Upper lobe of right lung (tissue), 1 donor: ENCODE measurements around the gene UBIAD1. TPM values are rescaled to one million over a fixed set of nuclear protein-coding genes. Genes with fewer than 3 reads are reported as not detected.

Experiments
- ATAC-seq: fragments of 200-7000 bp; cut with Tn5 transposase; one replicate; pipeline ENCODE4 v1.9.1; 2020; ENCODE audit warnings: mild to moderate bottlenecking, moderate library complexity
- DNase-seq: peaks from one replicate; pipeline ENCODE4 v3.0.0-alpha.2; 2020
- H3K27ac ChIP-seq: fragments of 200-600 bp; one replicate; pipeline ENCODE4 v1.8.0; 2022
- H3K27me3 ChIP-seq: fragments of 200-600 bp; one replicate; pipeline ENCODE4 v1.8.0; 2022; ENCODE audit warnings: mild to moderate bottlenecking
- H3K36me3 ChIP-seq: fragments of 200-600 bp; one replicate; pipeline ENCODE4 v1.8.0; 2022
- H3K4me1 ChIP-seq: fragments of 200-600 bp; one replicate; pipeline ENCODE4 v1.8.0; 2022
- H3K4me3 ChIP-seq: fragments of 200-600 bp; one replicate; pipeline ENCODE4 v1.8.0; 2022; ENCODE audit warnings: mild to moderate bottlenecking
- H3K9me3 ChIP-seq: fragments of 200-600 bp; one replicate; pipeline ENCODE4 v1.8.0; 2022
- CTCF ChIP-seq: fragments of 200-600 bp; IDR thresholded peaks from one replicate; pipeline ENCODE4 v1.8.0; 2022; ENCODE audit warnings: antibody characterized with exemption
- intact Hi-C: fragments of 100-400 bp; cut with DNase I; formaldehyde crosslinking; loops from one replicate; pipeline ENCODE4 v1.11.0; 2022
- total RNA-seq: library from RNA; stranded (reverse); fragmentation: NEBNext Ultra II Directional; extraction: Animal tissue kit (Norgen Biotek cat#: 25700); gene quantifications from one replicate; pipeline ENCODE4 v1.2.1, GENCODE V29; 2021
- donor health status: DM: no; HTN: yes; CAD: no; lungs with severe emphysema.

UBIAD1 gene
- total RNA-seq, 1 donor from 2014 or later = 15.3 TPM

DNA sequence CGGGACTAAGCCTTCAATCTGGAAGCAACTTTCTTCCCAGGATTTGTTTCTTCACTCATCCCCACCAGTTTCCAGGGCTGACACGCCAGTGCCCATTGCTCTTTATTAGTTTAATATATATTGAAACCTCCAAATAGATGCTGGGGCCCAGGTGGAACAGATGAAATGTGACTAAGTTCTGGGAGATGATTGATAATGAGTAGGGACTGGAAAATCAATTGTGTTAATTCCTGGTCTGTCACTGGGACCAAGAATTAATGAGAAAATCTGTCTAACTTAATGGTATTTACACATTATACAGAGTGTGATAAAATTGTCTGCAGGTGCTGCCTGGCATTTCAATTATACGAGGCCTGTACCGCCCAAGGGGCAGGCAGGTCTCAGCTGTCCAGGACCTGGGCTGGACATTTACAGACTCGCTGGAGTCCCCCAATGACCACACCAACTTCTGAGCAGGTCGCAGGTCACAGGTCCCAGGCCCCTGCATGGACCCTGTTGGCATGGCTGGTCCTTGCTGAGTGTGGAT is 35.8 kb downstream of the UBIAD1 start:
- ATAC-seq (no peak), DNase-seq (no peak)
- Histone ChIP-seq H3K9me3 (no peaks in the 10 kb centered on the region), H3K36me3 (no peaks in the 10 kb centered on the region), H3K4me3 (no peak overlapping the region), H3K4me1 (no peaks in the 10 kb centered on the region), H3K27me3 (peaks cover 3% of the 10 kb centered on the region), H3K27ac (no peak overlapping the region)
- no peak for TF ChIP-seq CTCF
- intact Hi-C loops = no loop called here

GRCh38 chr1:11309385-11309784 is 36.4 kb downstream of the UBIAD1 start:
- Histone ChIP-seq H3K9me3 (no peaks in the 10 kb centered on the region), H3K36me3 (no peaks in the 10 kb centered on the region), H3K27me3 (peaks cover 3% of the 10 kb centered on the region), H3K27ac (no peak overlapping the region), H3K4me3 (no peak overlapping the region), H3K4me1 (no peaks in the 10 kb centered on the region)
- ATAC-seq (no peak), DNase-seq (no peak)
- intact Hi-C loops = no loop called here
- no peak for TF ChIP-seq CTCF

- H3K4me1 ChIP-seq = no peaks in the 10 kb centered on the region
- no peak overlapping the region for H3K27ac ChIP-seq
- H3K4me3 ChIP-seq = no peak overlapping the region
- H3K27me3 ChIP-seq = peaks cover 3% of the 10 kb centered on the region
- intact Hi-C loops = no loop called here
- no peak for DNase-seq
- no peaks in the 10 kb centered on the region for H3K36me3 ChIP-seq
- no peak for TF ChIP-seq CTCF
- no peaks in the 10 kb centered on the region for H3K9me3 ChIP-seq
- no peak for ATAC-seq
Observed at GRCh38 chr1:11311816-11312755, 39.1 kb downstream of the UBIAD1 start.

- TF ChIP-seq CTCF = no peak
- intact Hi-C loops = no loop called here
- Histone ChIP-seq H3K4me1 (no peaks in the 10 kb centered on the region), H3K4me3 (no peak overlapping the region), H3K27ac (no peak overlapping the region), H3K36me3 (no peaks in the 10 kb centered on the region), H3K27me3 (peaks cover 12% of the 10 kb centered on the region), H3K9me3 (no peaks in the 10 kb centered on the region)
- no peak for DNase-seq
- no peak for ATAC-seq
Observed at GRCh38 chr1:11314959-11315358, 42.0 kb downstream of the UBIAD1 start.

DNA sequence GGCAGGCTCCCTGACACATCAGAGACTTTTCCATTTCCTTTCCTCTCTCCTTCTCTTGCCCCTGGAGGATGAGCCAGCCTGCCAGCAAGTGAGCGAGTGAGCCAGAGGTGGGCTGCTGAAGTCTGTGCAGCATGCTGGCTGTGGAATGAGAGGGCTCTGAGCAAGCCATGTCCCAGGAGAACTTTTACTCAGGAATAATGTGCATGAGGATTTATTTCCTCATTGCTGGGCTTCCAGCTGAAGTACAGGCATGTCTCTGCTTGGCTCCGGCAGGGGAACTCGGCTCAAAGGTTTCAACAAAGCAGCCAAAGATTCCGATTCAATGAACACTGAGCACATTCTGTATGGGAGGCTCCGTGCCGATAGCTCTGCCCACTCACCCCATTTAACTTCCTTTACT is 43.7 kb downstream of the UBIAD1 start:
- Histone ChIP-seq H3K27ac (no peak overlapping the region), H3K9me3 (no peaks in the 10 kb centered on the region), H3K36me3 (no peaks in the 10 kb centered on the region), H3K27me3 (peaks cover 21% of the 10 kb centered on the region), H3K4me3 (no peak overlapping the region), H3K4me1 (no peaks in the 10 kb centered on the region)
- no peak for DNase-seq
- TF ChIP-seq CTCF = no peak
- intact Hi-C loops = no loop called here
- ATAC-seq = no peak
